GM21360 (cell line): Measurements from ENCODE around the gene ZNF90.
"Not testable (repeated sequence)": the region's sequence is repeated elsewhere in the genome, so short reads cannot be mapped to it uniquely, and the experiment has no call there.

Experiments
- ATAC-seq: cut with Tn5 transposase; IDR thresholded peaks from one replicate; pipeline ENCODE4 v1.9.1; 2021; ENCODE audit warnings: mild to moderate bottlenecking, moderate library complexity; ENCODE audit not compliant: unreplicated experiment

ZNF90 gene

DNA sequence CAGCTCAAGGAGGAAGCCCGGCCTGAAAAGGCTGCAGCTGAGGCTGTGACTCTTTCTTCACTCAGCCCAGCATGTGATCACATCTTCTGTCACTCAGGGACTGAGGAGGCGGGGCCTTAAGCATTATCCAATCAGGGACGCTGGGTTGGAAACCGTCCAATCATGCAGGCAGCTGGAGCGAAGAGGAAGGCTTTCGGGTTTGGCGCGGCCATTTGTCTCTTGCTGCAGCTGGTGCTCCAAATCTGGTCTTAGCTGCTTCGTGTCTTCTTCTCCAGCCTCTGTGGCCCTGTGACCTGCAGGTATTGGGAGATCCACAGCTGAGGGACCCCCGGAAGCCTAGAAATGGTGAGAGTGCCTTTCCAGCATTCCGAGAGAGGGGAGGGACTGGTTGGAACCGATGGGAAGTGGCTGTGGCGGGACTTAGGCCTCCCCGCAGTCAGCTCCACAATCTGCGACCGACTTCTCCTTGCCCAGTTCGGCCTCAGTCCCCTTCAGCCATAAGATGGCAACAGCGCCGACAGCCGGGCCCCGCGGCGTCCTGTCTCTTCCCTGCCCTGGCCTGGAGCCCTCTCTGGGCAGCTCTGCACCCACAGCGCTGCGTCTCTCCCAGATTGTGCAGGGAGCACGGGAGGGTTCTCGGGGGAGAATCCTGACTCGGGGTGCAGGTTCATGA is at the start of gene ZNF90:
TSS of gene ZNF90 (plus strand) at position 210 of the 673 bp plus-strand sequence. CDS start at position 343, 133 bp downstream.
- ATAC-seq: peak; percentile 86

DNA sequence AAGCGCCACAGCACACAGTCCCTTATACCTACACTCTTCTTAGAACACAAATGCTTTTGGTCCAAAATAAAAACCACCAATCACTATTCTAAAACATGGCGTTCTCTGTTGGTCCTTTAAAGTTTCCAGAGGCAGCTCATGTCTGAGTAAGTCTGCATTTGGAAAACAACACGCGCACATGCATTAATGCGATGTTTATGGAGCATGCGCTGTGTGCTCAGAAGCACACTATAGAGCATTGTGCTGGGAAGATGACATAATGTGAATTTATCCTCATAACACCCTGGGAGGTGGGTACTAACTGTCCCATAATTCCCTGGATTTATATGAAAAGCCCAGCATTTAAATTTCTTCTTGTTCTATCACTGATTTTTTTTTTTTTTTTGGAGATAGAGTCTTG is 49.2 kb upstream of the ZNF90 start:
- ATAC-seq: no peak

DNA sequence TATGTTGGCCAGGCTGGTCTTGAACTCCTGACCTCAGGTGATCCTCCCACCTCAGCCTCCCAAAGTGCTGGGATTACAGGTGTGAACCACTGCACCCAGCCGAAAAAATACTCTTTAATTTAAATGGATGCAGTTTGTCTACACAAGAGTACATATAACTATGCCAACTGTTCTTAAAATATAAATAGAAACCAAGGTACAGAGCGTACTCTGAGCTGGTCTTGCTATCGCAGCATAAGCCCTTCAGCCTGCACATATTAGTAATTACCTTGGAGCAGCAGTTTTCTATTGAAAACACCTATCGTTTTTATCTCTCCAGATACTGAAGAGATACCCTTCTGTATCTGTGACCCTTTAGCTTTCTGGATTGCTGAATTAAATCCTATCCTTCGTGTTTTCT is 41.9 kb upstream of the ZNF90 start:
- ATAC-seq: no peak

DNA sequence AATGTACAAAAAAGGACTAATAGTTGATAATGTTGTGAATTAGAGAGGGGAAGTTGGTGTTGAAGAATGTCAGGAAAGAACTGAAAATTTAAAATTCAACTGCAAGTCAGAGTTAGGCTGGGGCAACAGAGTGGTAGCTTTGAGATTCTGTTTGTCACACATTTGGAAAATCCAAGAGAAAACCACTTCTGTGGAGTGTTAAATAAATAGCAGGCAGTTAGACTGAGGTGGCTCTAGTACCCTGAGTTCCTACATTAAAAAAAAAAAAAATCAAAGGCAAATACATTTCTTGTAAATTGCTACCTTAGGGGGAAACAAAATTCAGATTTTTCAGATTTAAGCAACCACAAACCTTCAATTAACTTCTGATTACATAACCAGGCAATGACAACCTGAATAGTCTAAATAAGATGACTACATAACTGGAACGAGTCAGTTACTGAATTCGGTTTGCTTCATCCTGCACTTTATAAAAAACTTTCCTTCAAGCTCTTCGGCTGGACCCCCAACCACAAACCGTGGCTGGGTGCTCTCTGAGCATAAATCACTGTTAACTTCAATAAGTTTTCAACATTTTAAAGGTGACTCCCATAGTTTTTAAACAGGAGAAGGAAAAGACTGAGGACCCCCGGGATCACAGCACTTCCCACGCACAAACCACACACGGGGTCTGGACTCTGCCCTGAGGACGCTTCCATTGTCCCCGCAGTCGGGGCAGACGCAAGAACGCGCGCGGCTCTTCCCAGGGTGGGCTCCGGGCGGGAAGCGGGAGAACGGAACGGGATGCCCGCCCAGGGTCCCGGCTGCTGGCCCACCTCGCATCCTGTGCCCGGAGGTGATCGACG is 39.2 kb upstream of the ZNF90 start:
- ATAC-seq: no peak

DNA sequence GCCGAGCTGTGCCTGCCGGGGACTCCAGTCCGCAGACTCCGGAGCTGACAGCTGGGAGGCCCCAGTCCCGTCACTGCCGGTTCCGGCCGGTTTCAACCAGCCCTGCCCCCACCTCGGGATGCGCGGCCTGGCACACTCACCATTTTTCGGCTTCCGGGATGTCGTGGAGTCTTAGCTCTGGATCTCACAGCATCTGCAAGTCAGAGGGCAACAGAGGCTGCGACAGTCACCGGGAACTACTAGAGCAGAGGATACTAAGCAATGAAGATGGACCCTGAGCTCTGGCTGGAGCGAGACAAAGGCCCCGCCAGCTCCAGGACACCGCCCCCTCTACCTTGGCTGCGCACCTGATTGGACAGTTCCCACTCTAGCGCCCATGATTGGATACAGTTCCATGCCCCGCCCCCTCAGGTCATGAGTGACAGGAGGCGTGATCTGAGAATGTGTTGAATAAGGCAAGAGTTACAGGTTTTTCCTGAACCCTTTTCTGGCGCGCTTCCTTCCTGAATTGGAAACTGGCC is 38.5 kb upstream of the ZNF90 start, which contains the start of gene ZNF682:
TSS of gene ZNF682 (minus strand) at position 303 of the 521 bp plus-strand sequence. CDS start at position 143, 160 bp downstream.
- ATAC-seq: peak; percentile 95

DNA sequence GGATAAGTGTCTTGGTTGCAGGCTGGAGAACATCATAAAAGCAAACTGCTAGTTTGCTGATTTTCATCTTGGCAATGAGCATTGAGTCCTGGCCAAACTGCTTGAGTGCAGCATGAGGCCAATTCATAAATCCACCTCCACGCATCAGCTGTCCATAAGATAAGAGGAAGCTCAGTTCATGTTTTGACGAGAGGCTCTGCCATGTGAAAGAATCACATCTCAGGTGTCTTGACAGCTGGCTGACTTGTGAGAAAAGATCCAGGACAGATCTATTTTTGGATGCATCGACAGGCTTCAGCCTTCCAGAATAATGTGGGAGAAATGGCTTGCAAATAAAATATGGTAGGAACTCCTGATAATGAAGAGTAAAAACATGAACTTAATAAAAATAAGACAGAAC is 33.1 kb upstream of the ZNF90 start:
- ATAC-seq: no peak

DNA sequence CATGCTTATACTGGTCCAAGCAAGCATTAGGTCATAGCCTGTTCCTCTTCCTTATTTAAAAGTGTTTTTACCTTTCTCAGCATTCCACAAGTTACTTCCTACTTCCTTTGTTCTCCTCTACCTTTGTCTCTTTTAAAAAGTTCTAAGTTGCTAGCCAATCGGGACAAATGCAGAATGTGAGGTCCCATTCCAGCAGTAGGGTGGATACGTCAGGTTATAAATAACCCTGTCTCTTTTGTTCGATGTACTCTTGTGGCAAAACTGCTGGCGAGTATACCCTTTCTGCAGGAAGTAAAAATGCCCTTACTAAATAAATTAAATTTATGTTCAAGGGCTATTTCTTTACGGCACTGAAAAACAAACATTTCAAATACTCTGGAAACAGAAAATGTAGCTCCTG is 32.1 kb upstream of the ZNF90 start:
- ATAC-seq: not testable (repeated sequence)

DNA sequence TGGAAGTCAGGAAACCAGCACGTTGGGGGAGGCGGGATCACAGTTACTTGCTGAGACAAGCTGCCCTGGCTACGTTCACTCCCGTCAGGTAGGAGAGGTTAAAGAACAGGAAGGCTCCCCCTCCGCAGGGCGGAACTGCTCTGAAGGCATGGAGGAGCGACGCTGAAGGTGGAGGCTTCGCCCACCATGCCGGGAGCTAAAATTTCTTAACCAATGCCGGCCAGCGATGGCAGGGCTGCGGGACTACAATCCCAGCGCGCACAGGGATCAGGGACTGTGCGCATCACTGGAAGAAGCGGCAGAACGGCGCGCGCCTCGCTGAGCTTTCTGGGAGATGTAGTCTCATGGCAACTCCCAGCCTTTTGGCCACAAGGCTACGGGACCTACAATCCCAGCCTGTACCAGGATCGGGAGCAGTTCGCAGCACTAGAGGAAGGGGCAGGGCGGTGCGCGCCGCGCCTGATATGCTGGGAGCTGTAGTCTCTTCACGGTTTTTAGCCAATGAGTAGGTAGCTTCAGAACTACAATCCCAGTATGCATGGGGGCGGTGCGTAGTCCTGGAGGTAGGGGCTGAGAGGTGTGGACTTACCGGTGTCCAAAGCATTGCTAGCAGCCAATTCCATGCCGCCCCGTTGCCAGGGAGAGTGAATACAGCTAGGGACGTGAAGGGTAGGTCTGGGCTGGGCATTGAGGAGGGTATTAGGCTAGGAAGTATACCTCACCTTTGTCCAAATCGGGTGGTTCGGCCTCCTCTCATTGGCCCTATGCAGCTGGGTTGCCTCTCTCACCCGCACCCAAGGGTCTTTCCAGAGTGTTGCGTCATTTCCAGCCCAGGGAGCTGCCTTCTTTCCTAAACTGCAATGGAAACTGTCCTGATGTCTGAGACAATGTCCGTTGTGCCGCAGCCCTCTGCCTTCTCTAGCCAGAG is 25.7 kb upstream of the ZNF90 start:
- peak; percentile 90 for ATAC-seq

DNA sequence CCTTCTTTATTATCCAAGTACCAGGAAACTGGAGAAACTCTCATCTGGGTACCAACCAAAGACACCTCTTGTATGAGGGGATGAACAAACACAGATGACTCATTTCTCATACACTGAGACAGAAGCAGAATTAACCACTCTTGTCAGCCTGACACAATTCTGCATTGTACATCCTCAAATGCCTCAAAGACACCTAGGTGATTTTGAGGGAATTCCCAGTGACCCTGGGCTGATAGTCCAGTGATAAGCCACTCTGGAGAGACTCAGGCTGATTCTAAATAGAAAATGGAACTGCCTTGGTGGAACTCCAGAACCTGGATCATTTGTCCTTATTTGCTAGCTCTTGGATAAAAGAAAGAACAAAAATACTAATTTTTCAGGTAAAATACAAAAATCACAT is 19.1 kb upstream of the ZNF90 start:
- not testable (repeated sequence) for ATAC-seq

DNA sequence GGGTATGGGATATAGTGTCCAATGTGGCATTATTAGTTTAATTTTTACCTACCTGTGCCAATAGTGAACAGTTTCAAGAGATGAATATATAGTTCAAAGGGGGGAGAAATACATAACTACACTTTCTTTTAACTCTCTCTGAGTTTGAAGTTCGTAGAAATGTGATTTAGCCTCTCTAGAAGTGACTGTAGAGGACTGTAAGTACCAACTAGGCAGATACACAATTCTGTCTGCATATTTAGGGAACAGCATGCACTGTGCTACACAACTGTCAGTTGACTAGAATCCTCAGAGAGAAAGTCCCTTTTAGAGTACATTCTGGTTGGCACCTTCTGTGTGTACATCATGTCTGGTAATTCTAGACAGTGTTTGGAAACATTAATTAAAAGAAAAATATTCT is 17.5 kb upstream of the ZNF90 start:
- ATAC-seq: no peak

DNA sequence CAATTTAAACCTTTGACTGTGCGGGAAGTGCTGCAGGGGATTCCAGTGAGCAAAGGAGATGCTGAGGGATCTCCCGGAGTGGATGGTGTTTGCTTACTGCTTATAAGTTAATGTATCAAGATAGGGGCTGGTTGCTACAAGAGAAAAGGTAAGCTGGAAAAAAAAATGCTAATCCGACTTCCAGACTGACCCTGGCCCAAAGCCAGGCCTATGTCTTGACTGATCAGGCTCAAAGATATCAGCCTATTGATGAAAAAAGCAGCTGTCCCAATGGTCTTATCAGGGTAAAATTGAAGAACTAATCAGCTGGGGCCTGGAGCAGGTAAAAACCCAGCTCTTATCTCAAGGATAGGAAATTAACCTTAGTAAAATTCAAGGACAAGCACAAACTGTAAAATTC is 10.9 kb upstream of the ZNF90 start:
- ATAC-seq: no peak

DNA sequence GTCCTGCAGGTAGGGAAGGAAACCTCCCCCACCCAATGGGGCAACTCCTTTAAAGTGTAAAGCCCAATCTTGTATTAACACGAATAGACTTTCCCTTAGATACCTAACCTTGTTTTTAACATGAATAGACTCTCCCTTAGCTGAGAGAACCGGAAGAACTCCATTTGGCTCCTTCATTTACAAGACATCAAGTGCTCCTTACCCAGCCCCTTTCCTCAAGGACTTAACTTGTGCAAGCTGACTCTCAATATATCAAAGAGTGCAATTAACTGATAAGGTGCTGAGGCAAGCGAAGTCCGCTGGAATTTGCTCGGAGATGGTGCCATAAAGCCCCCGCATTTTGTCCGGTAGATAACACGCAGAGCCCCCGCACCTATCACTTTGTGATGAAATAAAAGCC is 9.9 kb upstream of the ZNF90 start:
- ATAC-seq: no peak

DNA sequence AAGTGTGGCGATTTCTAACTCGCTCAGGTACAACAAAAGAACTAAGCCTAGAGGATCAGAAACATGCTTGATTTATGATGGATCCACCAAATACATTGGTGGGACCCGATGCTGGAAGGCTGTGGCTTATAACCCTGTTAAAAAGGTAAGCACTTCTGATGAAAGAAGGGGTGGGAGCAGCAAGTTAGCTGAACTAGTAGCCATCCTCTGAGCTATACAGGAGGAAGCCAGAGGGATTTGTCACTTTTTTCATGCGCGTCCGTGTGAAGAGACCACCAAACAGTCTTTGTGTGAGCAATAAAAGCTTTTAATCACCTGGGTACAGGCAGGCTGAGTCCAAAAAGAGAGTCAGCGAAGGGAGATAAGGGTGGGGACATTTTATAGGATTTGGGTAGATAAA is 9.2 kb upstream of the ZNF90 start:
- not testable (repeated sequence) for ATAC-seq

DNA sequence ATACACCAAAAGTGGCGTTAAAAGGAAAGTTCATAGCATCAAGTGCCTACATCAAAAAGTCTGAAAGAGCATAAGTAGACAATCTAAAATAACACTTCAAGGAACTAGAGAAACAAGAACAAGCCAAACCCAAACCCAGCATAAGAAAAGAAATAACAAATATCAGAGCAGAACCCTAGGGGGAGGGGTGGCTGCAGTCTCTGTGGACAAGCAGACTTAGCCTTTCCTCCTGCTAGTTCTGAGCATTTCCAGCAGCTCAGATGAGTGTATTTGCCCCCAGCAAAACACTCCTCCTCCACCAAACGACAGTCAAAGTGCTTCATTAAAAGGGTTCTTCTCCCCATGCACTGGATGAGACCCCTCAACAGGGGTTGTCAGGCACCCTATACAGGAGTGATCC is 7.1 kb upstream of the ZNF90 start:
- ATAC-seq: no peak

DNA sequence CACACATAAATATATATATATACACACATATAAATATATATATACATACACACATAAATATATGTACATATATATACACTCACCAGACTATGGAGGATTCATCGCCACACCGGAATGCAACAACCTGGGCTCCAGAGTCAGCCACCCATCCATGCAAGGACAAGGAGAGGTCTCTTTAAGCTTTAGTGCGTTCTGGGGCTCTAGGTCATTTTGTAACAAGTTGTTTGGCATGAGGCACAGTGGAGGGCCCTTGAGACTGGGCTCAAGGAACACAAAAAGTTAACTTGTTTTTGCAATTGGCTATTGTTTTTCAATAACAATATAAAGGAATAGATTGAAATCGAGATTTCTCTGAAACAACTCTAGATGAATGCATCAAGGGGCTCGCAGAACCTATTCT is 4.9 kb upstream of the ZNF90 start:
- no peak for ATAC-seq

DNA sequence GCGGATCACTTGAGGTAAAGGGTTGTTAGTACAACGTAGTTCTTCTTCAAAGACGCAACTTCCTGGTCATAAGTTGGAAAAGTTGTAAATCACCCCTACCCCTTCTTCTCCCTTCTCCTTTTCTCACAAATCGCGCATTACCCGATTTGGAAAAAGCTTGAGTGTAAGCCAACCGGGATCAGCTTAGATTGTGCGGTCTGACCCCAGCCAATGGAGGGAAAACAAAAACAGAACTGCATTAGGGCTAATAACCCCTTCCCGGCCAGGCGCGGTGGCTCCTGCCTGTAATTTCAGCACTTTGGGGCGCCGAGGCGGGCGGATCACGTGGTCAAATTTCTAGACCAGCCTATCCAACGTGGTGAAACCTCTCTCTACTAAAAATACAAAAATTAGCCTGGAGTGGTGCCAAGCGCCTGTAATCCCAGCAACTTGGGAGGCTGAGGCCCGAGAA is 806 bp downstream of the ZNF90 start:
- no peak for ATAC-seq

DNA sequence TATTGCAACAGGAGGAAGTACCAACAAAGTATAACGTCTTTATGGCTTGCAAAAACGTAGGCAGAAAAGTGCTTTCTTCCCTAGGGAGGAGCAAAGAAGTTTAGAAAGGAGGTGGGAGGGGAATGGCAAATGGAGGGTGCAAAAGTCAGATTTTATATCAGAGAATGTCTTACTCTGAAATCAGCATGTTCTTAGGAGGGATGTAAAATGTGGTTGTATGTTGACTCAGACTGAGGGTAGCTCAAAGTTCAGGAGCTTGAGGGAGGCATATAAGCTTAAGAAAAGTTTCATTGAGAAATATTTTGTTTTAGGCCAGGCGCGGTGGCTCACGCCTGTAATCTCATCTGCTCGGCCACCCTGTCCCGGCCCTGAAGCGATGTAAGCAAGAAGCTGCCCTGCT is 1.7 kb downstream of the ZNF90 start:
- ATAC-seq: no peak

DNA sequence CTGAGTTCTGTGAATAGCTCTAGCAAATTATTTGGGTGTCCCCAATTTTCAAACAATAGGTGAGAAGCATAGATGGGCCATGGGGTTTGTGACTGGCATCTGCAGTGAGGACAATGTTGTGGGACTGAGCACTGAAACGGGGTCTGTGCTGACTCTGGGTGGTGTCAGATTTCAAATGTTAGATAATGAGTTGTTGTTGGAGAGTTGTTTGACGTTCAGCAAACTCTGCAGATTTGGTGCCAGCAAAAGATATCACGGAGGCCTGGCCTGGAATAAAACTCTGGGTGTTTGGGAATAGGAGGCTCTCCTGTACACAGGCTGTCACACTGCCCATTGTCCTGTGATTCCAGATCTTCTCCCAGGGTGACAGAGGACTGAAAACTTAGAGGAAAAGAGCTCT is 2.9 kb downstream of the ZNF90 start:
- no peak for ATAC-seq

DNA sequence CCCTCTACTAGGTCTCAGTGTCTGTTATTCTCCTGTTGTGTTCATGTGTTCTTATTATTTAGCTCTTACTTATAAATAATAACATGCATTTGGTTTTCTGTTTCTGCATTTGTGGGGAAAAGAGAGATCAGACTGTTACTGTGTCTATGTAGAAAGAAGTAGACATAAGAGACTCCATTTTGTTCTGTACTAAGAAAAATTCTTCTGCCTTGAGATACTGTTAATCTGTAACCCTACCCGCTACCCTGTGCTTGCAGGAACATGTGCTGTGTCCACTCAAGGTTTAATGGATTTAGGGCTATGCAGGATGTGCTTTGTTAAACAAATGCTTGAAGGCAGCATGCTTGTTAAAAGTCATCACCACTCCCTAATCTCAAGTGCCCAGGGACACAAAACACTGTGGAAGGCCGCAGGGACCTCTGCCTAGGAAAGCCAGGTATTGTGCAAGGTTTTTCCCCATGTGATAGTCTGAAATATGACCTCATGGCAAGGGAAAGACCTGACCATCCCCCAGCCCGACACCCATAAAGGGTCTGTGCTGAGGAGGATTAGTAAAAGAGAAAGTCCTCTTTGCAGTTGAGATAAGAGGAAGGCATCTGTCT is 4.5 kb downstream of the ZNF90 start:
- ATAC-seq: not testable (repeated sequence)

DNA sequence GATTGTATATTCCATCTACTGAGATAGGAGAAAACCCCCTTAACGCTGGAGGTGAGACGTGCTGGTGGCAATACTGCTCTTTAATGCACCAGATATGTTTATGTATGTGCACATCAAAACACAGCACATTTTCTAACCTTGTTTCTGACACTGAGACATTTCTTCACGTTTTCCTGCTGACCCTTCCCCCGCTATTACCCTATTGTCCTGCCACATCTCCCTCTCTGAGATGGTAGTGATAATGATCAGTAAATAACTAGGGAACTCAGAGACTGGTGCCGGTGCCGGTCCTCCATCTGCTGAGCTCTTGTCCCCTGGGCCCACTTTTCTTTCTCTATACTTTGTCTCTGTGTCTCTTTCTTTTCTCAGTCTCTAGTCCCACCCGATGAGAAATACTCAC is 5.1 kb downstream of the ZNF90 start:
- ATAC-seq: not testable (repeated sequence)
